H1 (cell line): ENCODE data around the gene NEDD4. TPM values are rescaled to one million over a fixed set of nuclear protein-coding genes. Genes with fewer than 3 reads are reported as not detected.

Experiments
- CTCF ChIA-PET: fragments of 300-600 bp; sonication (Branson Sonifier 250); formaldehyde crosslinking; loops from one replicate; lab custom pipeline; 2021; ENCODE audit not compliant: partially characterized antibody; lab: Charles Lee
- POLR2A ChIA-PET: fragments of 300-600 bp; sonication (Branson Sonifier 250); formaldehyde crosslinking; loops from one replicate; lab custom pipeline; 2021; ENCODE audit warnings: inconsistent platforms; ENCODE audit not compliant: partially characterized antibody; lab: Charles Lee
- DNase-seq, 2 experiments: peaks; one replicate each; pipeline versions ENCODE4 v3.0.0 to v3.0.0-alpha.2; 2010 to 2022; ENCODE audit warnings: low spot score in 2 of 2, low read depth in 1 of 2, mixed read lengths in 1 of 2
- FAIRE-seq: peaks from 2 replicates; lab custom pipeline; 2011; peaks lifted over from hg19 to GRCh38; lab: Jason Lieb, UNC
- H2AFZ ChIP-seq: 2 replicates; pipeline ENCODE4 v1.8.1; 2012; ENCODE audit warnings: low read length, inconsistent platforms
- H2AK5ac ChIP-seq: 2 replicates; pipeline ENCODE4 v1.6.1; 2013; ENCODE audit warnings: low read depth, low read length
- H2BK120ac ChIP-seq: replicated peaks from 2 replicates; pipeline ENCODE3; 2013; ENCODE audit warnings: low read depth, low read length, inconsistent platforms
- H2BK12ac ChIP-seq: 2 replicates; pipeline ENCODE4 v1.6.1; 2013; ENCODE audit warnings: low read depth, low read length
- H2BK15ac ChIP-seq: 2 replicates; pipeline ENCODE4 v1.6.1; 2013; ENCODE audit warnings: low read length
- H2BK20ac ChIP-seq: 2 replicates; pipeline ENCODE4 v1.6.1; 2013; ENCODE audit warnings: low read length
- H2BK5ac ChIP-seq: 2 replicates; pipeline ENCODE4 v1.6.1; 2013; ENCODE audit warnings: low read depth, low read length
- H3K14ac ChIP-seq: 2 replicates; pipeline ENCODE4 v1.6.1; 2013; ENCODE audit warnings: inconsistent platforms; ENCODE audit not compliant: insufficient read length
- H3K18ac ChIP-seq: 2 replicates; pipeline ENCODE4 v1.6.1; 2013; ENCODE audit warnings: low read length; ENCODE audit errors: extremely low read depth
- H3K23ac ChIP-seq: 2 replicates; pipeline ENCODE4 v1.6.1; 2013; ENCODE audit warnings: inconsistent platforms; ENCODE audit not compliant: insufficient read length
- H3K23me2 ChIP-seq: 2 replicates; pipeline ENCODE4 v1.6.1; 2013; ENCODE audit warnings: low read depth, low read length
- H3K27ac ChIP-seq: 2 replicates; pipeline ENCODE4 v1.6.1; 2011; ENCODE audit warnings: low read depth, low read length, inconsistent platforms
- H3K27me3 ChIP-seq, 4 experiments: replicated peaks in 1 of 4; 1 replicate in 1 of 4; 2 replicates in 3 of 4; pipeline versions ENCODE4 v1.6.1 to v1.8.1; 2011 to 2013; ENCODE audit warnings: low read length in 3 of 4, mild to moderate bottlenecking in 3 of 4, inconsistent platforms in 2 of 4, mixed read lengths in 2 of 4, moderate library complexity in 1 of 4; ENCODE audit not compliant: control insufficient read depth in 3 of 4, insufficient read depth in 3 of 4; ENCODE audit errors: extremely low read depth in 1 of 4
- H3K36me3 ChIP-seq, 4 experiments: 2 replicates each; pipeline versions ENCODE4 v1.6.1 to v1.8.1; 2011 to 2013; ENCODE audit warnings: mild to moderate bottlenecking in 4 of 4, low read length in 3 of 4, moderate library complexity in 2 of 4, control low read depth in 1 of 4, inconsistent platforms in 1 of 4; ENCODE audit not compliant: insufficient read depth in 4 of 4, control insufficient read depth in 2 of 4
- H3K4ac ChIP-seq: replicated peaks from 2 replicates; pipeline ENCODE3; 2013; ENCODE audit warnings: low read length, low read depth, mixed read lengths, inconsistent platforms; ENCODE audit not compliant: insufficient read length
- H3K4me1 ChIP-seq, 4 experiments: replicated peaks in 1 of 4; 1 replicate in 1 of 4; 2 replicates in 3 of 4; pipeline versions ENCODE4 v1.6.1 to v1.8.1; 2011 to 2013; ENCODE audit warnings: low read length in 3 of 4, inconsistent platforms in 2 of 4, mixed read lengths in 1 of 4; ENCODE audit not compliant: insufficient read depth in 4 of 4, control insufficient read depth in 3 of 4
- H3K4me2 ChIP-seq, 2 experiments: 2 replicates each; pipeline versions ENCODE4 v1.6.1 to v1.8.1; 2011 to 2013; ENCODE audit warnings: low read depth in 2 of 2, low read length in 2 of 2, control low read depth in 1 of 2, inconsistent platforms in 1 of 2, mild to moderate bottlenecking in 1 of 2; ENCODE audit not compliant: insufficient read depth in 1 of 2
- H3K4me3 ChIP-seq, 4 experiments: fragments of 200-600, 300-600 bp in 1 of 4; sonication (generic), shearing (Covaris generic), sonication (Bioruptor Twin) in 1 of 4; 2 replicates each; pipeline versions ENCODE4 v1.5.1 to v1.8.1; 2011 to 2016; ENCODE audit warnings: low read length in 4 of 4, low read depth in 3 of 4, control low read depth in 2 of 4, inconsistent platforms in 2 of 4, mild to moderate bottlenecking in 2 of 4, mixed read lengths in 1 of 4, moderate library complexity in 1 of 4; ENCODE audit not compliant: insufficient read depth in 2 of 4; ENCODE audit errors: extremely low read depth in 1 of 4
- H3K56ac ChIP-seq: replicated peaks from 2 replicates; pipeline ENCODE3; 2013; ENCODE audit warnings: low read depth, mild to moderate bottlenecking, mixed read lengths, low read length, inconsistent platforms; ENCODE audit not compliant: insufficient read length
- H3K79me1 ChIP-seq: 2 replicates; pipeline ENCODE4 v1.6.1; 2013; ENCODE audit warnings: low read depth, low read length, control low read depth
- H3K79me2 ChIP-seq, 2 experiments: 2 replicates each; pipeline versions ENCODE4 v1.6.1 to v1.8.1; 2012 to 2013; ENCODE audit warnings: low read length in 2 of 2, mild to moderate bottlenecking in 2 of 2, inconsistent platforms in 1 of 2; ENCODE audit not compliant: insufficient read depth in 2 of 2, control insufficient read depth in 1 of 2
- H3K9ac ChIP-seq, 4 experiments: replicated peaks in 1 of 4; 1 replicate in 1 of 4; 2 replicates in 3 of 4; pipeline versions ENCODE4 v1.6.1 to v1.8.1; 2011 to 2013; ENCODE audit warnings: low read depth in 3 of 4, low read length in 3 of 4, control low read depth in 2 of 4, mild to moderate bottlenecking in 2 of 4, moderate library complexity in 2 of 4, inconsistent platforms in 1 of 4; ENCODE audit errors: extremely low read depth in 1 of 4
- H3K9me3 ChIP-seq, 2 experiments: 2 replicates each; pipeline versions ENCODE4 v1.6.1 to v1.8.1; 2012 to 2013; ENCODE audit warnings: mild to moderate bottlenecking in 2 of 2, moderate library complexity in 2 of 2, control low read depth in 1 of 2, inconsistent platforms in 1 of 2, low read depth in 1 of 2, low read length in 1 of 2, mixed read lengths in 1 of 2; ENCODE audit not compliant: insufficient read depth in 2 of 2
- H4K20me1 ChIP-seq, 2 experiments: replicated peaks in 1 of 2; 2 replicates each; pipeline versions ENCODE3 to v1.8.1; 2011 to 2013; ENCODE audit warnings: inconsistent platforms in 2 of 2, low read length in 2 of 2, mild to moderate bottlenecking in 1 of 2; ENCODE audit not compliant: insufficient read depth in 2 of 2, control insufficient read depth in 1 of 2
- H4K5ac ChIP-seq: 2 replicates; pipeline ENCODE4 v1.6.1; 2013; ENCODE audit warnings: low read length, low read depth, mixed read lengths, inconsistent platforms; ENCODE audit not compliant: insufficient read length
- H4K8ac ChIP-seq: 2 replicates; pipeline ENCODE4 v1.8.0; 2013; ENCODE audit warnings: mild to moderate bottlenecking, moderate library complexity, low read length, inconsistent platforms; ENCODE audit not compliant: insufficient read depth; ENCODE audit errors: extremely low read depth
- H4K91ac ChIP-seq: replicated peaks from 2 replicates; pipeline ENCODE3; 2013; ENCODE audit warnings: low read length, mixed read lengths, inconsistent platforms; ENCODE audit not compliant: insufficient read length
- BACH1 ChIP-seq: IDR thresholded peaks from 2 replicates; pipeline ENCODE4 v1.6.1; 2012; ENCODE audit warnings: low read length, improper control_type of control experiment
- CEBPB ChIP-seq: IDR thresholded peaks from 2 replicates; pipeline ENCODE4 v1.6.1; 2012; ENCODE audit warnings: low read depth, low read length
- CHD2 ChIP-seq: IDR thresholded peaks from 2 replicates; pipeline ENCODE4 v1.6.1; 2012; ENCODE audit warnings: low read length, improper control_type of control experiment
- EGR1 ChIP-seq: IDR thresholded peaks from 2 replicates; pipeline ENCODE4 v1.6.1; 2011; ENCODE audit warnings: low read depth, low read length, borderline replicate concordance
- EZH2 ChIP-seq: fragments of 200-600 bp; sonication (generic); IDR thresholded peaks from 2 replicates; pipeline ENCODE4 v1.7.1; 2012; ENCODE audit warnings: low read depth, mild to moderate bottlenecking, moderate library complexity, low read length, inconsistent platforms; ENCODE audit not compliant: severe bottlenecking
- GABPA ChIP-seq: IDR thresholded peaks from 2 replicates; pipeline ENCODE4 v1.6.1; 2011; ENCODE audit warnings: mild to moderate bottlenecking, low read length, moderate library complexity, borderline replicate concordance; ENCODE audit not compliant: insufficient read depth
- HDAC2 ChIP-seq, 2 experiments: fragments of 300-600 bp in 1 of 2; sonication (generic) in 1 of 2; IDR thresholded peaks; 2 replicates each; pipeline ENCODE4 v1.6.1; 2011 to 2012; ENCODE audit warnings: low read depth in 2 of 2, low read length in 2 of 2, mild to moderate bottlenecking in 2 of 2, moderate library complexity in 2 of 2, borderline replicate concordance in 1 of 2, inconsistent platforms in 1 of 2
- HDAC6 ChIP-seq: IDR thresholded peaks from one replicate; pipeline ENCODE4 v1.7.1; 2012; ENCODE audit warnings: low read depth, mild to moderate bottlenecking, inconsistent platforms, low read length, moderate library complexity
- KDM1A ChIP-seq: fragments of 200-600, 300-600 bp; sonication (generic); IDR thresholded peaks from 2 replicates; pipeline ENCODE4 v1.7.1; 2016; ENCODE audit warnings: mild to moderate bottlenecking, low read length, borderline replicate concordance
- NRF1 ChIP-seq: IDR thresholded peaks from 2 replicates; pipeline ENCODE4 v1.6.1; 2011; ENCODE audit warnings: mild to moderate bottlenecking, low read depth, low read length, improper control_type of control experiment
- POLR2AphosphoS5 ChIP-seq: IDR thresholded peaks from 2 replicates; pipeline ENCODE4 v1.6.1; 2011; ENCODE audit warnings: low read depth, low read length
- RXRA ChIP-seq: IDR thresholded peaks from 2 replicates; pipeline ENCODE4 v1.6.1; 2011; ENCODE audit warnings: low read depth, mild to moderate bottlenecking, low read length, moderate library complexity; ENCODE audit not compliant: insufficient read depth
- SIX5 ChIP-seq: IDR thresholded peaks from 2 replicates; pipeline ENCODE4 v1.6.1; 2011; ENCODE audit warnings: mild to moderate bottlenecking, low read depth, low read length
- SP4 ChIP-seq: IDR thresholded peaks from 2 replicates; pipeline ENCODE4 v1.6.1; 2012; ENCODE audit warnings: low read length, inconsistent platforms
- TAF7 ChIP-seq: optimal IDR thresholded peaks from 2 replicates; pipeline ENCODE3; 2011; ENCODE audit warnings: low read depth, mild to moderate bottlenecking, inconsistent platforms, low read length, moderate library complexity, borderline replicate concordance
- TBP ChIP-seq: IDR thresholded peaks from 2 replicates; pipeline ENCODE4 v1.6.1; 2011; ENCODE audit warnings: low read depth, low read length, improper control_type of control experiment
- TCF12 ChIP-seq: IDR thresholded peaks from 2 replicates; pipeline ENCODE4 v1.6.1; 2011; ENCODE audit warnings: low read depth, mild to moderate bottlenecking, low read length
- polyA plus RNA-seq, 7 experiments: library from polyadenylated mRNA; depleted of rRNA in 3 of 7; stranded (reverse) in 5 of 7; unstranded in 2 of 7; fragments of >200 nt in 5 of 7; fragments of 200-250 nt in 2 of 7; gene quantifications; 1 replicate in 5 of 7; 2 replicates in 1 of 7; 4 replicates in 1 of 7; pipeline versions ENCODE4 v1.2.1 to v1.2.3, GENCODE V29; 2011 to 2013; ENCODE audit warnings: missing spikeins in 2 of 7, mixed read lengths in 2 of 7
- total RNA-seq: library from RNA; stranded (reverse); fragmentation: NEBNext Ultra II Directional; extraction: Animal tissue kit (Norgen Biotek cat#: 25700); gene quantifications from 2 replicates; pipeline ENCODE4 v1.2.1, GENCODE V29; 2021

NEDD4 gene
- total and polyA plus RNA-seq, 2 of the 8 experiments (the other 6 are each of a cell fraction or from before 2014, with no cell fraction given): 0.95 to 3.9 TPM

DNA sequence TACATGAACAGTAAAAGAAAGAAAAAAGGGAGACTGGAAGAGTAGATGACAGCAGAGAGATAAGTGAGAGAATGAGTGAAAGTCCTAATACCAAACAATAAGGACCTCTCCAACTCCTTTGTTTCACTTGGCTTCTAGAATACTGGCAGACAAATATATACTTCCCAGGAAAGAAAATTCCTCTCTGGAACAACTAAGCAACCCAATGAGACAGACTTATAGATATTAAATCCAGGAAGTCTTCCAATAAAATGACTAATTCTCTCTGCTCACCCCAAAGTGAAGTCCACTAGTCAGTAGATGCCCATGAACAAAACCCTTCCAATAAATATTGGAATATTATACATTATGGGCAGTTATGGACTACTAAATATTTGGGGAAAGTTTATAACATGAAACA, 114.2 kb downstream of the NEDD4 start:
- Histone ChIP-seq H3K4me2 (no peak overlapping the region), H2BK5ac (no peak overlapping the region), H3K36me3 (no peaks in the 10 kb centered on the region), H2BK120ac (no peak overlapping the region), H3K14ac (no peak overlapping the region), H4K8ac (no peak overlapping the region), H3K9me3 (0 out of 4 replicates have a peak, but pooled peaks cover 0 to 5% of the 10 kb centered on the region in 2 experiments), H3K56ac (no peak overlapping the region), H3K9ac (no peak overlapping the region), H2AFZ (no peak overlapping the region), H3K79me2 (no peaks in the 10 kb centered on the region), H4K91ac (no peak overlapping the region), H3K18ac (no peak overlapping the region), H2AK5ac (no peak overlapping the region), H3K27me3 (no peaks in the 10 kb centered on the region; a peak in 1 of 7 replicates), H2BK15ac (no peak overlapping the region), H2BK12ac (no peak overlapping the region), H4K5ac (no peak overlapping the region), H3K4ac (no peak overlapping the region), H3K27ac (no peak overlapping the region), H4K20me1 (no peaks in the 10 kb centered on the region), H2BK20ac (no peak overlapping the region), H3K23me2 (no peaks in the 10 kb centered on the region), H3K4me1 (no peaks in the 10 kb centered on the region), H3K23ac (no peak overlapping the region), H3K4me3 (no peak overlapping the region), H3K79me1 (no peaks in the 10 kb centered on the region)
- no peak for DNase-seq
- FAIRE-seq: no peak
- POLR2A ChIA-PET: no interaction called here
- CTCF ChIA-PET: interaction anchor here (1.3 kb wide), 1 partner anchor 16 kb away, joined by 3 read pairs; no protein-coding TSS in a partner anchor
- TF ChIP-seq TBP (no peak), EZH2 (no peak), SIX5 (no peak), TAF7 (no peak), HDAC6 (no peak), BACH1 (no peak), HDAC2 (IDR thresholded peaks at IDR 0.05; ENCODE audit: borderline replicate concordance in 1 of 2, low read depth in 2 of 2, low read length in 2 of 2) (no peak), CHD2 (no peak), KDM1A (no peak), RXRA (no peak), POLR2AphosphoS5 (no peak), GABPA (no peak), CEBPB (no peak), NRF1 (no peak), TCF12 (no peak), EGR1 (no peak), SP4 (no peak)
